Adipose tissue (tissue), 3 donors: ENCODE data around the gene GPR161. TPM values are rescaled to one million over a fixed set of nuclear protein-coding genes. Genes with fewer than 3 reads are reported as not detected.
"Not testable (repeated sequence)": the region's sequence is repeated elsewhere in the genome, so short reads cannot be mapped to it uniquely, and the experiment has no call there.

ENCODE experiments used
- H3K27ac ChIP-seq: one replicate; pipeline ENCODE4 v1.5.1; 2013; ENCODE audit warnings: low read depth, low read length
- WGBS, 3 donors: extraction: QIAGEN DNeasy Blood & Tissue Kit; methylation state at CpG; one replicate each; pipeline ENCODE4 v1.1.7; 2013; 5-methylcytosine and 5-hydroxymethylcytosine counted together
- polyA plus RNA-seq, 3 donors: library from polyadenylated mRNA; stranded (reverse); fragments of 200-250 nt; gene quantifications; one replicate each; pipeline ENCODE4 v1.2.3, GENCODE V29; 2013
- donor health status: healthy with polysubstance abuse.
- donor health status: Bipolar disorder and iron deficiency.
- donor health status: healthy.

The GPR161 gene, protein sequence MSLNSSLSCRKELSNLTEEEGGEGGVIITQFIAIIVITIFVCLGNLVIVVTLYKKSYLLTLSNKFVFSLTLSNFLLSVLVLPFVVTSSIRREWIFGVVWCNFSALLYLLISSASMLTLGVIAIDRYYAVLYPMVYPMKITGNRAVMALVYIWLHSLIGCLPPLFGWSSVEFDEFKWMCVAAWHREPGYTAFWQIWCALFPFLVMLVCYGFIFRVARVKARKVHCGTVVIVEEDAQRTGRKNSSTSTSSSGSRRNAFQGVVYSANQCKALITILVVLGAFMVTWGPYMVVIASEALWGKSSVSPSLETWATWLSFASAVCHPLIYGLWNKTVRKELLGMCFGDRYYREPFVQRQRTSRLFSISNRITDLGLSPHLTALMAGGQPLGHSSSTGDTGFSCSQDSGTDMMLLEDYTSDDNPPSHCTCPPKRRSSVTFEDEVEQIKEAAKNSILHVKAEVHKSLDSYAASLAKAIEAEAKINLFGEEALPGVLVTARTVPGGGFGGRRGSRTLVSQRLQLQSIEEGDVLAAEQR
- polyA plus RNA-seq = 1 to 10 TPM; 2.8 to 7.2 (median 4.4) TPM

DNA sequence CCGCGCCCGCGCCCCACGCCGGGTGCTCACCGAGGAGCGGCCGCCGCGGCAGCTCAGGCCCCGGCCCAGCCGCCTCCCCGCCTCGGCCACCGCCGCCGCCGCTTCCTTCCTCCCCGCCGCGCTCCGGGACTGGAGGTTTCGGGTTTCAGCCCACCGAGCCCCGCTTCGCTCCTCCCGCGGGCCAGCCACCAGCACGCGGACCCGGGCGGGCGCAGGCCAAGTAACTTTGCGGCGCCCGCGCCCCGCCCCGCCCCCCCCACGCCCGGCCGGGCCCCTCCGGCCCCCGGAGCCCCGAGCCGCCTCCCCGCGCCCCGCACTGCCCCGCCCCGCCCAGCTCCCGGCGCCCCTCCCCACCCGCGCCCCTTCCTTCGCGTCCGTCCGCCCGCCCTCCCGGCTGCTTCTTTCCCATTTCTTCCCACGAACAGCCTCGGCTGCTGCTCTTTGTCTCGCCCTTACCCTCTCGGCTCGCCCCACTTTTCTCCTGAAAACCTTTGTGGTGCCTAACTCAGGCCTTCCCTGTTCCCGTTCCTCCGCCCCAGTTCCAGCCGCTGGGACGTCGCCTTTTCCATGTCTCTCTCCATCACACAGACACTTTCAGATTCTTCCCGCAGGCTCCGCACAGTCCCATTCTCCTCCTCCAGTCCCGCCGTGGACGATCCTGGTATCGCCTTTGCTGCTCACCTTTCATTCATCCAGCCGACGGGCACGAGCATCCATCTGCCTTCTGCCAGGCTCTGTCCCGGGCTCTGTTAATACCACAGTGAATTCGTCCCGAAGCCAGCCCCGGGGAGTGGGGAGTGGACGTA lies at the start of gene GPR161:
Gene GPR161, minus strand, starts transcription at position 222 of the 806 bp plus-strand sequence. CDS start 32,080 bp downstream, outside the sequence.
- 0 to 1% (median 1%) methylated on average over 58 to 86 of the region's 86 CpGs for WGBS, 3 donors

DNA sequence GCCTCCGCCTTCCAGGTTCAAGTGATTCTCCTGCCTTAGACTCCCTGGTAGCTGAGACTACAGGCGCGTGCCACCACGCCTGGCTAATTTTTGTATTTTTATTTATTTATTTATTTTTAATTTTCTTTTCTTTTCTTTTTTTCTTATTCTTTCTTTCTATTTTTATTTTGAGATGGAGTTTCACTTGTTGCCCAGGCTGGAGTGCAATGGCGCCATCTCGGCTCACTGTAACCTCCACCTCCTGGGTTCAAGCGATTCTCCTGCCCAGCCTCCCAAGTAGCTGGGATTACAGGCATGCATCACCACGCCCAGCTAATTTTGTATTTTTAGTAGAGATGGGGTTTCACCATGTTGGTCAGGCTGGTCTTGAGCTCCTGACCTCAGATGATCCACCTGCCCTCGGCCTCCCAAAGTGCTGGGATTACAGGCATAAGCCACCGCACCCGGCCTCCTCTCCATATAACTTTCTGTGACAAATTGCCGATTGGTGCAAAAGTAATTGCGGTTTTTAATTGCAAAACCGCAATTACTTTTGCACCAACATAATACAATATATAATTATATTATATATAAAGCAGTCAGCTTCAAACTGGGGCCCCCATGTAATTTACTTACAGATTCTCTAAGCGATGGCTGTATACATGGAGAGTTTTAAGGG lies 44.5 kb upstream of the GPR161 start:
- WGBS, 3 donors = 97 to 98% (median 97%) methylated on average over 15 of the region's 15 CpGs
- not testable (repeated sequence) for H3K27ac ChIP-seq

More for the DNA sequence above, at the start of gene GPR161:
- no peak within 1 kb of the TSS for H3K27ac ChIP-seq

DNA sequence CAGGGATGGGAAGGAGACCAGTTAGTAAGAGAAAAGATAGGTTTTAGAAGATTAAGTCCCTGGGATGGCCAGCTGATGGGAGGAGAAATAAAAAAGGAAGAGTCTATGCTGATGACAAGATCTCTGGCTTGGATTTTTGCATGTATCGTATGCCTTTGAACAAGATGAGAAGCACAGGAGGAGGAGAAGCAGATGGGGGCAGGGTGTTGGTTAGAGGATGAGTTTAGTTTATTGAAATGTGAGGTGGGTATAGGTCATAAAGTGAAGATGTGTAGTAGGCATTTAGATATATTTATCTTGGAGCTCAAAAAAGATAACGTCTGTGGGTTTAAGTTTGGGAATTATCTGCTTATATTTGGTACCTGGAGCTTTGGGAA lies 43.4 kb upstream of the GPR161 start:
- WGBS, 3 donors = 28 to 53% (median 48%) methylated on average over 2 of the region's 2 CpGs
- H3K27ac ChIP-seq = no peak overlapping the region

DNA sequence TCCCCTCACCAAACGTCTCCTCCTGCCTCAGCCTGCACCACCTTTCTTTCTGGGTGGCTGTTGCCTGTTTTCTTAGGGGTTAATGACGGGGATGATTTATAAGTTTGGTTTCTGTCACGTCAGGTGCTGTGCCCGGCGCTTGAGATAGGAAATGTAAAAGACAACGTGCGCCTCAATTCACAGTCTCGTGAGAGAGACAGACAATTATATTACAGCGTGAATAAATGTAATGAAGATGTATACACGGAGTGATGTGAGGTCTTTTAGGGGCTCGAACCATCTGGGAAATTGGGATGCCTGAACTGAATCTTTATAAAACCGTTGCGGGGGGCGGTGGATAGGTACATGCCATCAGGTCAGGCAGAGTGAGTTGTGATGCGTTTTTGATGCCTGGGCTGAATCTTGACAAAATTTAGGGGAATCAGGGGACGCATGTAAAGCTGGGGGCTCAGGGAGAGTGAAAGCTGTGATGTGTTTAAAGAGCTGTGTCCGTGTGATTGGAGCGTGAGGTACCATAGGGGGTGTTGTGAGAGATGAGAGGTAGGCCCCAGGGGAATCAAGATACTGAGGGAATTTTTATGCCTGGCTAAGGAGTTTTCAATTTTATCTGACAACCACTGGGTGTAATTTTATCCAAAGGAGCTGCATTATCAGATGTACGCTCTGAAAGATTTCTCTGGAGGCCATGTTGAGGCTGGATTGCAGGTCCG lies 42.9 kb upstream of the GPR161 start:
- 3 to 7% (median 5%) methylated on average over 20 of the region's 20 CpGs for WGBS, 3 donors
- peak overlapping the region; percentile 83 for H3K27ac ChIP-seq

DNA sequence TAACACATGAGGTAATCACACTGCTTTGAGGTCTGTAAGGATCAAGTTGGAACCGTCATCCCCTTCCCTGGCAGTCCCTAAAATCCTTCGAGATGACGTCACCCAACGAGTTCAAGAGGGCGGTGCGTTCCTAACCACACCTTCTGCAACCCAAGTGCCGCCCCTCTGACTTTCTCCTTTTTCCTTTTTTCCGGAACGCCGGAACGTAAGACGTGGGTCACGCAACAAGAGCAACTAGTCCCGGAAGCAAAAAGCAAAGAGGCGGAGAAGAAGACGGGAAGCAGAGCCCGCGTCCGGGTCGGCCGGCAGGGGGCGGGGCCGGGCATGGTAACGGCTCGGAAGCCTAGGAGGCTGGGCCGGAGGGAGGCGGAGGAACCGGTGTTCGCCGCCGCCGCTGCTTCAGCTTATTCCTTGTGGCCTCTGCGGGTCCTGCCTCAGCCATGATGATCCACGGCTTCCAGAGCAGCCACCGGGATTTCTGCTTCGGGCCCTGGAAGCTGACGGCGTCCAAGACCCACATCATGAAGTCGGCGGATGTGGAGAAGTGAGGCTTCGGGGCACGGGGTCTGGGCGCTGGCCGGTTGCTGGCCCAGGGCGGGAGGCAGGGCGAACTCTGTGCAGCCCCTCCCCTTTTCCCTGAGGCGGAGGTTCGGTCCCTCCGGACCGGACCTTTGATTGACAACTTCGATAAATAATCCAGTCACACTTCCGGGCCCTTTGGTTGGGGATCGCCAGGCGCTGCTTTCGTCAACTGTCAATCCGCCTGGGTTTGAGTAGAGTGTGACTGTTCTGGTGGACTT lies 42.1 kb upstream of the GPR161 start, which contains the start of gene TIPRL:
Gene TIPRL, plus strand, starts transcription at position 325 of the 800 bp plus-strand sequence. Its CDS starts 116 bp downstream, at position 441.
- peak within 1 kb of the TSS; percentile 83 for H3K27ac ChIP-seq
- WGBS, 3 donors = 0 to 1% (median 0%) methylated on average over 56 of the region's 56 CpGs

DNA sequence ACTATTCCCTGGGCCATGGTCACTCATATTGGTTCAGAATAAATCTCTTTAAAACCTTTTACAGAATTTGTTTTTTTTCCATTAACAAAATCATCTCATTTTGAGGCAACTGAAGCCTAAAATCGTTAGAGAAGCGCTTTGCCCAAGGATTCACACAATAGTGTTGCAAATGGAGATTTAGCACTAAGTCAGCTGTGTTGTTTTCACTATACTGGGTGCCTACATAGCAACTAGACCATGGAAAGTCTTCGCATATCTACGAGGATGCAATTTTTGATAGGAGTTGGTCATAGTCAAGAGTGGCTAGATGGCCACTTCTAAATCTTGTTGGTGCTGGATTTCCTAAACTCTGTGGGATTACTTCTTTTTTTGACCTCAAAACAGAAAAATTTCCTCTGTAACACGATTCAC lies 41.5 kb upstream of the GPR161 start:
- WGBS, 3 donors = 73 to 75% (median 74%) methylated on average over 5 of the region's 5 CpGs
- peak overlapping the region; percentile 45 for H3K27ac ChIP-seq

DNA sequence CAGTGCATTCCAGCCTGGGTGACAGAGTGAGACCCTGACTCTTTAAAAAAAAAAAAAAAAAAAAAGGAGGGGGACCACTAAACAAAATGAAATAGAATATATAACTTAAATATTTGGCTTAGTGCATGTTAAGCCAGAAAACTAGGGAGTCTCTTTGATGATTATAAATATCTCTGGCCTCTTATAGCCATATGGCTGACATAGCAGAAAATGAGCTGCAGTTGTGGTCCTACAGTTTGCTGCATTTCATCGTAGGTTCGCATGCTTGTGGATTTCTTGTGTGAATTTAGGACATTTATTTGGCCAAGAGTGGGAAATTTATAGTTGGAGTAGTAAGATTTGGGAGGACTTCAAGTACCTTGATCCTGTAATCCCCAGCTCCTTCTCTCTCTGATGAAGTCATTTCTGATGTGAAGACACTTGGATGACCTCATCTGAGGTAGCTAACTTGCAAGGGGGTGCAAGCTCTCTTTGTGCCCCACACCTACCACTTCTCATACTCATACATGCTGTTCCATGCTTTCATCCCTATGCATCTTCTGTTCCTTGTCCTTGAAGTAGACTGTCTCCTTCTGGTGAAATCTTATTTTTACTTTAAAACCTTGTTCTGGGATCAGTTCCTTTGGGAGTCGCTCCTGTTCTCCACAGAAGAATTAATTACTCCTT lies 35.7 kb upstream of the GPR161 start:
- WGBS, 3 donors = 83 to 89% (median 84%) methylated on average over 3 of the region's 3 CpGs
- no peak overlapping the region for H3K27ac ChIP-seq

DNA sequence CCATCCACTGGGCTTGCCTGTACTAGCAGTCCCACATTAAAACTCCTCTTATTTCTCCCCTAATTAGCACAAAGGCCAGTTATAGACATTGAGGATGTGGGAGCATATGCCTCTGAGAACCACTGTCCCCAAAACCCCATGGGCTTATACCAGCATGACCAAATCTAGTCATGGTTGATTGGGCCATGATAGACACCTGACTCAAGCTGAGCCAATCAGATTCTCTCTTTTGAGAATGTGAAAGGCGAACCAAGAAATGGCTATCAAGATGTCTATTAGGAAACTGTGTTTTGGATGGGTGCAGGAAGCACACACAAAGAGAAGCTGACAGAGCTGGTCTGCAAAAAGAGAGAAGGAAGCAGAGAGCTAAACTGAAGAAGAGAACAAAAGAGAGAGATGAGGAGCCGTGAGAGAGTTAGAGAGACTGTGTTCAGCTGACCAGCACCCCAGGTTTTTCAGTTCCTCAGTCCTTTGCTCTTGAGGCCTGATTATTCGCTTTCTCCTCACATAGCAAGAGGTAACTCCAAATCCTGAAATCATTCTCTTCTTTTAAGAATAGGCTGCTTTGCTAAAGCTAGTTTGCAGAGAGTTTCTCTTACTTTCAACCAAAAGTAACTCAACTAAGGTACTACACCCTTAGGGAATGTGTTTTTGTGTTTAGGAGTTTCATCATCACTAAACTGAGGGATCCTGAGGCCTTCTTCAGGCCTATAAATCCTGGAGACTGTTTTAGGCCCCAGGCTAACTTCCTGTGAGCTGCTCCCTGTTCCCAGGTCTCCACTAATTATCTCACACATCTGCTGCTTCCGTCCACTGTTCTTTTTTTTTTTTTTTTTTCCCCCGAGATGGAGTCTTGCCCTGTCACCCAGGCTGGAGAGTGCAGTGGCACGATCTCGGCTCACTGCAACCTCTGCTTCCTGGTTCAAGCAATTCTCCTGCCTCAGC lies 34.1 kb upstream of the GPR161 start:
- no peak overlapping the region for H3K27ac ChIP-seq

DNA sequence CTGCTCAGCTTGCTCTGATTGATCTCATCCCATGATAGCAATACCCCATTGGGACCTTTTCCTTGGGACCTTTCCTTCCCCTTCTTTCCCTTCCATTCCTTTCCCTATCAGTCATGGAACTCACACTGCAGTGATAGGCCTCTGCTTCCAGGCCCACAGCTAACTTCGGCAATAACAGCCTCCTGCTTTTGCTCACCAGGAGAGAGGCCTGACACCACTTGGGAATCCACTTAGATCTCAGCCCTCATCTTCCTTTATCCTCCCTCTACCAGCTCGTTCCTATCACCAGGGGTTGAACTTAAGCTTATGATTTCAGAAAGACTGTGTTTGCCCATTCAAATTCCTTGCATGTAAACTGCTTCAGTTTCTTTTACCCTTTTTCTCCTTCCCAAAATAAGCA lies 31.1 kb upstream of the GPR161 start:
- 61 to 73% (median 67%) methylated on average over 2 of the region's 2 CpGs for WGBS, 3 donors
- H3K27ac ChIP-seq = no peak overlapping the region

More for the DNA sequence above, 34.1 kb upstream of the GPR161 start:
- WGBS, 3 donors = 86 to 93% (median 91%) methylated on average over 7 of the region's 7 CpGs

DNA sequence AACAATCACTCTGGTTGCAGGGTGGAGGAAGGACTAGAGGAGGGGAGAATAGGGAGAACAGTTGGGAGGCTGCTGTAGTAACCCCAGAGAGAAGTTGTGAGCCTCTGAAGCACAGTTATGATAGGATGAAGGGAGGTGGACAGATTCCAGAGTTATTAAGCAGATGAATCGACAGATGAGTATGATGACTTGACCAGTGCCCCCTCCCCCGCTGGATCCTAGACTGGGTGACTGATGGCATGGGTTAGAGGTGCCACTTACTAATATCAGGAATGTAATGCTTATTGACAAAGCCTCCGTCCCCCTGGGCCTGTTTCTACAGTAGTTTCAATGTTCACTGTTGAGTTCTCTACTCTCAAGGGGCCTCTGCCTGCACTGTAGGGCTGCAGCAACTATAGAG lies 28.0 kb upstream of the GPR161 start:
- H3K27ac ChIP-seq = no peak overlapping the region
- WGBS, 3 donors = 86 to 94% (median 93%) methylated on average over 3 of the region's 3 CpGs

DNA sequence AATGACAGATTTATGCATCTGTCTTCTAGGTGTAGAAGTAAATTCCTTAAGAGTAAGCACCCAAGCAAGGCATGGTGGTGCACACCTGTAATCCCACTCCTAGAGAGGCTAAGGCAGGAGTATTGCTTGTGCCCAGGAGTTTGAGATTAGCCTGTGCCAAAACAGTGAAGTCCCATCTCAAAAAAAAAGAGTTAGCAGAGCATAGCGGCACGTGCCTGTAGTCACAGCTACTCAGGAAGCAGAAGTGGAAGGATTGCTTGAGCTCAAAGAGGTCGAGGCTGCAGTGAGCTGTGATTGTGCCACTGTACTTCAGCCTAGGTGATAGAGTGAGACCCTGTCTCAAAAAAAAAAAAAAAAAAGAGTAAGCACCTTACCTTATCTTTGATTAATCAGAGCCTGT lies 26.9 kb upstream of the GPR161 start:
- no peak overlapping the region for H3K27ac ChIP-seq
- 41 to 76% (median 47%) methylated on average over 3 of the region's 3 CpGs for WGBS, 3 donors

DNA sequence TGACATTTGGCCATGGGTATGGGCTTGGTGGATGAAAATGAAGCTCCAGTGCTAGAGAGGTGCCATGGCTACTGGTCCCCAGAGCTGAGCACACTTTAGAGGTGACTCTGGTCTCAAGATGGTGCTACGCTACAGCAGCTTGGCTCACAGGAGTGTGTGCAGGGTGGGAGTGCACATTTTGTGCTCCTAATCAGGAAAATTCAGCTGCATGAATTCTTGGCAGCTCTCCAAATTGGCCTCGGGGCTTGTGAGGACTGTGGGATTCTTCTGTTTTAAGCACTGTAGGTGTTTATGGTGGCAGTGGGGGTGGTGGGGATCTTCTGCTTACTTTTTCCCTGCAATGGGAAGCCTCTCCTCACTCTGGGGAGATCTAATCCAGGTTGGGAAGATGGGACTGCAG lies 24.7 kb upstream of the GPR161 start:
- H3K27ac ChIP-seq = no peak overlapping the region
- 43 to 69% (median 61%) methylated on average over 2 of the region's 2 CpGs for WGBS, 3 donors

DNA sequence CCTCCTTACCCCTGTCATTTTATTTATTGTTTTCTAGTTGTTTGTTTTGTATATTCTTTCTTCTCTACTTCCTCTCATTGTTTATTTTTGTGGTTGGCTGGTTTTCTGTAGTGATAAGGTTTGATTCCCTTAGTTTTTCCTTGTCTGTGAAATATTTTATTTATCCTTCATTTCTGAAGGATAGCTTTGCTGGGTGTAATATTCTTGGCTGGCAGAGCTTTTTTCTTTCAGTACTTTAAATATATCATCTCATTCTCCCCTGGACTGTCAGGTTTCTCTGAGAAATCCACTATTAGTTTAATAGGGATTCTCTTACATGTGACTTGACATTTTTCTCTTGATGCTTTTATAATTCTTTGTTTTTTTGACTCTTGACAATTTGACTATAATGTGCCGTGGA lies 23.2 kb upstream of the GPR161 start:
- no peak overlapping the region for H3K27ac ChIP-seq
- WGBS, 3 donors = 94 to 100% (median 97%) methylated on average over 1 of the region's 1 CpG

DNA sequence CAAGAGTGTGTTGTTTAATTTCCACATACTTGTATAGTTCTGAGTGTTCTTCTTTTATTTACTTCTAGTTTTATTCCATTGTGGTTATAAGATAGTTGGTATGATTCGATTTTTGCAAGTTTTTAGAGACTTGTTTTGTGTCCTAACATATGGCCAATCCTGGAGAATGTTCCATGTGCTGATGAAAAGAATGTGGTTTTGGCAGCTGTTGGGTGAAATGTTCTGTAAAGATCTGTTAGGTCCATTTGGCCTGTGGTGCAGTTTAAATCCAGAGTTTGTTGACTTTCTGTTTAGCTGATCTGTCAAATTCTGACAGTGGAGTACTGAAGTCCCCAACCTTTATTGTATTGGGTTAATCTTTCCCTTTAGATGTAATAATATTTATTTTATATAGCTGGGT lies 22.5 kb upstream of the GPR161 start:
- 54 to 73% (median 63%) methylated on average over 1 of the region's 1 CpG for WGBS, 3 donors
- H3K27ac ChIP-seq = no peak overlapping the region

DNA sequence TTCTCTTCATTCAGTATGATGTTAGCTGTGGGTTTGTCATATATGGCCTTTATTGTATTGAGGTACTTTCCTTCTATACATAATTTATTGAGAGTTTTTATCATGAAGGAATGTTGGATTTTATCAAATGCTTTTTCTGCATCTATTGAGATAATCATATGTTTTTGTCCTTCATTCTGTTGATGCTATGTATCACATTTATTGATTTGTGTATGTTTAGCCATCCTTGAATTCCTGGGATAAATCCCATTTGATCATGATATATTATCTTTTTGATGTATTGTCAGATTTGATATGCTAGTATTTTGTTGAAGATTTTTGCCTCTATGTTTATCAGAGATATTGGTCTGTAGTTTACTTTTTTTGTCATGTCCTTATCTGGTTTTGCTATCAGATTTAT lies 20.9 kb upstream of the GPR161 start:
- H3K27ac ChIP-seq = no peak overlapping the region

DNA sequence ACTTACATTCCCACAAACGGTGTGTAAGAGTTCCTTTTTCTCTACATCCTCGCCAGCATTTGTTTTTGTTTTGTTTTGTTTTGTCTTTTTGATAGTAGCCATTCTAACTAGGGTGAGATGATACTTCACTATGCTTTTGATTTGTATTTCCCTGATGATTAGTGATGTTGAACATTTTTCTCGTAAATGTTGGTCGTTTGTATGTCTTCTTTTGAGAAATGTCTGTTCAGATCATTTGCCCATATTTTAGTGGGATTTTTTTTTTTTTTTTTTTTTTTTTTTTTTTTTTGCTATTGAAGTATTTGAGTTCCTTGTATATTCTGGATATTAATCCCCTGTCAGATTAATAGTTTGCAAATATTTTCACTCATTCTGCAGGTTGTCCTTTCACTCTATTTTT lies 19.2 kb upstream of the GPR161 start:
- no peak overlapping the region for H3K27ac ChIP-seq
- 60 to 80% (median 70%) methylated on average over 4 of the region's 4 CpGs for WGBS, 3 donors
